ENCODE results near the gene PEBP1. TPM values are rescaled to one million over a fixed set of nuclear protein-coding genes. Genes with fewer than 3 reads are reported as not detected.

PEBP1 gene
- total and polyA plus RNA-seq, 7 donors: 202 to 358 (median 270) TPM

- TF ChIP-seq POLR2AphosphoS5 (IDR thresholded peaks at IDR 0.05) (no peak), CTCF (IDR thresholded peaks at IDR 0.05) (no peak), EP300 (IDR thresholded peaks at IDR 0.05) (no peak), POLR2A (IDR thresholded peaks at IDR 0.05) (no peak)
- no peak overlapping the region for H3K27ac ChIP-seq
- H3K4me3 ChIP-seq: no peak overlapping the region
- no peak for DNase-seq
- peaks cover 0 to 38% (median 28%) of the 10 kb centered on the region in 4 donors for H3K4me1 ChIP-seq
- H3K27me3 ChIP-seq: no peaks in the 10 kb centered on the region
- intact Hi-C loops (cut with DNase I): loop anchor here (5.0 kb wide), 1 partner anchor 61 kb away; no protein-coding TSS in a partner anchor
- H3K9me3 ChIP-seq: no peaks in the 10 kb centered on the region
- peaks cover 5 to 28% (median 10%) of the 10 kb centered on the region in 4 donors for H3K36me3 ChIP-seq
Measured at GRCh38 chr12:118183711-118184110, 47.8 kb downstream of the PEBP1 start.

GRCh38 chr12:118185602-118186397 is 49.9 kb downstream of the PEBP1 start:
- Histone ChIP-seq H3K9me3 (no peaks in the 10 kb centered on the region), H3K4me1 (peaks cover 0 to 49% (median 33%) of the 10 kb centered on the region in 4 donors), H3K27ac (no peak overlapping the region), H3K27me3 (no peaks in the 10 kb centered on the region), H3K36me3 (peaks cover 0 to 7% (median 0%) of the 10 kb centered on the region in 4 donors), H3K4me3 (no peak overlapping the region)
- TF ChIP-seq POLR2AphosphoS5 (IDR thresholded peaks at IDR 0.05): no peak
- TF ChIP-seq EP300 (IDR thresholded peaks at IDR 0.05): no peak
- DNase-seq: no peak
- WGBS, 2 donors: 42 to 72% methylated on average over 5 of the region's 5 CpGs
- intact Hi-C loops (cut with DNase I): loop anchor here (5.0 kb wide), 2 partner anchors 48 to 123 kb away; partner anchors contain the start of genes PEBP1 and WSB2

GRCh38 chr12:118187751-118188435 is 52.0 kb downstream of the PEBP1 start:
- WGBS, 2 donors: 79 to 87% methylated on average over 6 of the region's 6 CpGs
- no peak for DNase-seq
- H3K27ac ChIP-seq: peak overlapping the region; percentile 79 to 85 (median 82)
- H3K27me3 ChIP-seq: no peaks in the 10 kb centered on the region
- intact Hi-C loops (cut with DNase I): loop anchor here (2.0 to 5.0 kb wide), 3 partner anchors 51 to 185 kb away; partner anchors contain the start of genes PEBP1, TAOK3 and WSB2
- no peaks in the 10 kb centered on the region for H3K9me3 ChIP-seq
- H3K4me3 ChIP-seq: peak overlapping the region in 2 of 4 donors; percentile 41 to 49
- peaks cover 0 to 41% (median 24%) of the 10 kb centered on the region in 4 donors for H3K4me1 ChIP-seq
- TF ChIP-seq CTCF (IDR thresholded peaks at IDR 0.05) (no peak), POLR2AphosphoS5 (IDR thresholded peaks at IDR 0.05) (no peak), POLR2A (IDR thresholded peaks at IDR 0.05) (no peak), EP300 (IDR thresholded peaks at IDR 0.05) (no peak)
- no peaks in the 10 kb centered on the region for H3K36me3 ChIP-seq

GRCh38 chr12:118188690-118189371 is 52.9 kb downstream of the PEBP1 start:
- Histone ChIP-seq H3K9me3 (no peaks in the 10 kb centered on the region), H3K4me1 (peaks cover 0 to 39% (median 20%) of the 10 kb centered on the region in 4 donors), H3K27ac (peak overlapping the region; percentile 79 to 85 (median 82)), H3K4me3 (peak overlapping the region; percentile 13 to 50 (median 45)), H3K36me3 (no peaks in the 10 kb centered on the region), H3K27me3 (no peaks in the 10 kb centered on the region)
- 80 to 87% methylated on average over 10 of the region's 10 CpGs for WGBS, 2 donors
- DNase-seq: peak; percentile 75
- TF ChIP-seq POLR2AphosphoS5 (IDR thresholded peaks at IDR 0.05) (no peak), EP300 (IDR thresholded peaks at IDR 0.05) (no peak), POLR2A (IDR thresholded peaks at IDR 0.05) (no peak), CTCF (IDR thresholded peaks at IDR 0.05) (no peak)
- intact Hi-C loops (cut with DNase I): loop anchor here (2.0 to 5.0 kb wide), 3 partner anchors 52 to 184 kb away; partner anchors contain the start of genes PEBP1, TAOK3 and WSB2

Measured in sigmoid colon (tissue), 7 donors.